HG03135 (cell line): ENCODE results near the gene SKI.

Experiments
- ATAC-seq: cut with Tn5 transposase; IDR thresholded peaks from one replicate; pipeline ENCODE4 v1.9.1; 2021; ENCODE audit warnings: mild to moderate bottlenecking, moderate library complexity; ENCODE audit not compliant: unreplicated experiment

The SKI gene

DNA sequence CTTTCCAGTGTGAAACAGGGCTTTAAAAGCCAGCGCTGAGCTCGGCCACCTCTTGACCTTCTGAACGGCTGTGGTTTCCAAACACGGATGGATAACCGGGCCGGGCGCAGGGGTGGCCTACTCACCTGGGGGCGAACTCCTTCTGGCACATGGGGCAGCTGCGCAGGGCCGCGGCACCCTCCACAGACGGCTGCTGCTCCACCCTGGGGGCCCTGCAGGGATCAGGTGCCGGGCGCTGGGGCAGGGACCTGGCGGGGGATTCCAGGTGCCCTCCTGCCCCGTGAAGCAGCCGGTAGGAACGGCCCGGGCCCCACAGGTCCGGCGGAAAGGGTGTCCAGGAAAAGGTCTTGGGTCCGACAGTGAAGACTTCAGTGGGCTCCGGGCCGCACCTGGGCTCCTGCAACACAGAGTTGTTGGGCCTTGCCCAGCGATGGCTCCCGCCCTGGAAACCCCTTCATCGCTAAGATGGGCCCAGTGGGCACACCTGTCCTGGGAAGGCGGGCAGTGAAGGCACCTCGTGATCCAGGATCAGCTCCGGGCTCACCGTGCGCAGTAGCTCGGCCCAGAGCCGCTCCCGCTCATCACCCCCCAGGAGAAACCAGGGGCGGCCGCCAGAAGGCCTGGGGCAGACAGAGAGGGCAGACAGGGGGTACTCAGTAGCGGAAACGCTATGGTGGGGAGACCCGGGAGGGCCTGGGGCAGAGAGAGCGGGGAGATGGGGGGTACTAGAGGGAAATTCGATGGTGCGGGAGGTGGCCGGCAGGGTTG is 34.4 kb upstream of the SKI start:
- ATAC-seq, result no peak

GRCh38 chr1:2194319-2194897 is 33.7 kb upstream of the SKI start, which contains the start of gene FAAP20:
Gene FAAP20 (minus strand): TSS chr1:2194772. CDS start chr1:2194749, 23 bp downstream.
- ATAC-seq, result peak; percentile 52

DNA sequence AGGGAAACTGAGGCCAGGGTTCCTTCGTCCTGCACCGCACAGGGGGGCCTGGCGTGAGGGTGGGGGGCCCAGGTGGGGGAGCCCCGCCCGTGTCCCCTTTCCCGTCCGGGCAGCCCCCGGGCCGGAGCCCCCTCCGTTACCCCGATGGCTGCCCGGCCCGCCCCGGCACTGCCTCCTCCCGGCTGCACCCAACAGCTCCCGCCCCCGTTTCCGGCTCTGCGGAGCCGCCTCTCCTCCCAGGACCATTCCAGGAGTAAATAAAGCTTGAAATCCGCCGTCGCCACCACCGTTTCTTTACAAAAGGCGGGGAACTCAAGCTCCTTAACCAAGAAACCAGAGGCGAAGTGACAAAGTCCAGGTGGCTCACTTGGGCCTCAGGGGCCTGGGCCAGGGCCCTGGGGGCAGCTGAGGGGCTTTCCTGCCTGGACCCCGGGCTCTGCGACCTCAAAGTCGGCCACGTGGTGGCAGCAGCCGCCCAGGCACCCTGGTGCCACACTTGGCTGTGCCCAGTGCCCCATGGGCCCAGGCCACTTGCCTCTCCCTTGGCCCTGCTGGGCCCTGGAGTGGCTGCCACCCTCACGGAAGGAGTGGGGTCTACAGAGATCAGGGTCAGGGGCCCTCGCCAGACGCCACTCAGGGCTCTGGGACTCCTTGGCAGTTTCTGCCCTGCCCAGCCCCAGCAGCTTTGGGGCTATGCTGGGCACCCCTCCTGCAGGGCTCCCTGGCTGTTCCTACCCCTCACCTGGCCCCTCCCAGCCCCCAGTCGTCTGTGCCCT is 33.0 kb upstream of the SKI start:
- ATAC-seq, result peak; percentile 60

DNA sequence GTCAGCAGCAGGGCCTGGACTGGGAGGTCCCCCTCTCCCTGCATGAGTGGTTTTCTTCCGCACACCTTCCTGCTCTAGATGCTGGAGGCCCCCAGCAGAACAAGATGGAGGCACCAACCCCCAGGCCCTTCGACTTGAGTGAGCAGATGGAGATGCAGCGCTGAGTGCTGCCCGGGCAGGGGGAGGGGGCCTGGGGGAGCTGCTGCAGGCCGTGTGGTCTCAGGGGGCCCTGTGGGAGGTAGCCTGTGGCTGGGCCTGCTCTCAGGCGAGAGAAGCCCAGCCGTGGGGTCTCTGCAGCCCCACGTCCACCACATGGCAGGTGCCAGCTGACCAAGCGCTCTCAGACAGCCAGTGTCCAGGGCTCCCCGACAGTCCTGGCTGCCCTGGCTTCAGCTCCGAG is 32.3 kb upstream of the SKI start:
- no peak for ATAC-seq

- no peak for ATAC-seq
These were observed 31.0 kb upstream of the SKI start for GRCh38 chr1:2196901-2197638.

- ATAC-seq, result no peak
These were observed 30.4 kb upstream of the SKI start for GRCh38 chr1:2197707-2198165.

DNA sequence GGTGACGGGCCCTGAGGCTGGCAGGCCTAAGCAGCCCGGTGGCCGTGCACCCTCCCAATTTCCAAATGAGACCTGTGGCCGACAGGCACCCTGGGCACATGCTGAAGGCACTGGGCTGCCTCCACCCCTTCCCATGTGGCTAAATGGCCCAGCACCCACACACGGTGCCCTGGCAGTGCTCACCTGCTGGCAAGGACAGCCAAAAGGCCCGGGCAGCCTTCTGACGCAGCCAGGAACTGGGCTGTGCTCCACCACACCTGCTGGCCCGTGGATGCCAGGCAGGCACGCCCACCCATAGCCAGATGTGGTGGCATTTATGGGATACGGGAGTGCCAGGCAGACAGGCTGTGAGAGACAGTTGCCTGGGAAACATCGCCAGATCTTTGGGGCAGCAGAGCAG is 29.5 kb upstream of the SKI start:
- ATAC-seq, result no peak

- no peak for ATAC-seq
These were observed 28.9 kb upstream of the SKI start for GRCh38 chr1:2199042-2199810.

DNA sequence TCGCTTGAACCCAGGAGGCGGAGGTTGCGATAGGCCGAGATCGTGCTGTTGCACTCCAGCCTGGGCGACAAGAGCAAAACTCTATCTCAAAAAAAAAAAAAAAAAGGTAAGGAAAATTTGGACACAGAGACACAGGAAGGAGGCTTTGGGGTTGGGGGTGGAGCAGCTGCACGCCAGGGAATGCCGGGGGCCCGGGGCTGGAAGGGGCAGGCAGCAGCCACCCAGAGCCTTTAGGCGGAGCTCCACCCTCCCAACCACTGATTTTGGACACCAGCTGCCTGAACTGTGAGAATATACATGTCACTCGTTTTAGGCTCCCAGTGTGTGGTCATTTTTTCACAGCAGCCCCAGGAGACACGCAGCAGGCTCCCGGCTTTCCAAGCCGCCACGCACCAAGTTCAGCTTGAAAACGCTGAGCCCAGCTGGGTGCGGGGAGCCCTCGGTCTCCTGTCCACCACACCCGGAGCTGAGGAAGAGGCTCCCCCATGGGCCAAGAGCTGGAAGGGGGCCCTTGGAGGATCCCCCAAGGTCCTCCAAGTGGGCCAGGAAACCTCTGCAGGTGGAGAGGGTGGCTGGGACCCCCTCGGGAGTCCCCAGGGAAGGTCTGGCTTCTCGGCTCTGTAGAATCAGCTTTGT is 27.7 kb upstream of the SKI start:
- no peak for ATAC-seq

DNA sequence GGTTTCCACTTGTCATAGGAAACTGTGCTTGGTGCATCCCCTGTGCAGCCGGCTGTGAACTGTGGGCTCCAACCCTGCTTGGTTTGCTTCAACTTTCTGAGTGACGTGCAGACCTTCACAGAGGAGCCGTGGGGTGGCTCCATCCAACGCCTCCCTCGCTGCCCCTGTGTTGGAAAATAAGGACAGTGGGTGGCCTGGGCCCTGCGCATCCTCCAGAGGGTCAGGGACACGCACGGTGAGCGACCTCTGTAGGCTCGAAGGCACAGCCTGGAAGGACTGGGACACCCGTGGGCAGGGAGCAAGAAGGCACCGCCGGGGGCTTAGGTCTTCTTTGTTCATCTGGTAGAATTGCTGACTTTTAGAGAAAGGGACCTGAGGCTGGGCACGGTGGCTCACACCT is 27.1 kb upstream of the SKI start:
- ATAC-seq, result no peak

DNA sequence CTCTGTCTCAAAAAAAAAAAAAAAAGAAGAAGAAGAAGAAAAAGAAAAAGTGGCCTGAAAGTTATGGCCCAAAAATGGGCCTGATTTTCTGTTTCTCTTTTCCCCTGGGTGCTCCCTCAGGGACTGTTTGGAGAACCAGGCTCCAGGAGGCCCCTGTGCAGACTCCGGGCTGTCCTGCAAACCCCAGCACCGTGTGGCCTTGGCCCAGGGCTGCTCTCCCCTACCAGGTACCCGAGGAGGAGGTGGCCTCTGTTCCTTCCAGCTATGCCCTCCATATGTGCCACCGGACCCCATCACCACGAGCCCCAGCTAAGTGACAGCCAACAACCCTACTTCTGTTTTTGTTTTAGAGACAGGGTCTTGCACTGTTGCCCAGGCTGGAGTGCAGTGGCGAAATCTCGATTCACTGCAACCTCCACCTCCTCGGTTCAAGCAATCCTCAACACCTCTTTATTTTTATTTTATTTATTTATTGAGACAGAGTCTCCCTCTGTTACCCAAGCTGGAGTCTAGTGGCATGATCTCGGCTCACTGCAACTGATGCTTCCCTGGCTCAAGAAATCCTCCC is 26.0 kb upstream of the SKI start:
- no peak for ATAC-seq

DNA sequence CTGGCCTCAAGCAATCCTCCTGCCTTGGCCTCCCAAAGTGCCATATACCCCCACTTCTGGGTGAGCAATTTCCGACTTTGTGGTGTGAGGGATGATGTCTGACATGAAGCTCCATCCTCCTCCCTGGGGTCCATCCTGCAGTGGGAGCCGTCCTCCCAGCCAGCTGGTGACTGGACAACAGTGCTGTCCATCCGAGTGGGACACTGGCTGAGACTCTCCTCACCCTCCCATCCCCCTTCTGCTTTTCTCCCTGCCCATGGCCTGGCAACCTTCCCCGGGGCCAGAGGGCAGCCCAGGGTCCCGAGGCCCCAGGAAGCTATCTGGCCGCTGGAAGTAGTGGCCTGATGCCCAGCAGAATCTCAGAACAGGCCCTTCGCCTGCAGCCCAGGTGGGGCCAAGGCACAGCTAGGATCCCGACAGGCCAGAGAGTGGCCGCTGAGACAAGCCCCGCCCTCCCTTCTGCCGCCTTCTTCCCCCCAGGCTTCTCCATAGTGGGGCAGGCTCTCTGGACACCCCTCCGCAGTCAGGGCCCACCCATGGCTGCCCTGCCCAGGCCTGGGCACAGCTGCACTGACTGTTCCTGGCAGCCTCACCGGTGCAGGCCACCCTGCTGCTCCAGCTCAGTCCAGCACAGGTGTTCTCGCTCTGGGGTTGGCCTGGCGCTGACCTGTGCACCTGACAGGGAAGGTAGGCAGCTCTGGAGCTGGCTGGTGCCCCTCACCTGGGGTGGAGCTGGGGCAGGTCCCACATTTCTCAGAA is 25.1 kb upstream of the SKI start:
- no peak for ATAC-seq

DNA sequence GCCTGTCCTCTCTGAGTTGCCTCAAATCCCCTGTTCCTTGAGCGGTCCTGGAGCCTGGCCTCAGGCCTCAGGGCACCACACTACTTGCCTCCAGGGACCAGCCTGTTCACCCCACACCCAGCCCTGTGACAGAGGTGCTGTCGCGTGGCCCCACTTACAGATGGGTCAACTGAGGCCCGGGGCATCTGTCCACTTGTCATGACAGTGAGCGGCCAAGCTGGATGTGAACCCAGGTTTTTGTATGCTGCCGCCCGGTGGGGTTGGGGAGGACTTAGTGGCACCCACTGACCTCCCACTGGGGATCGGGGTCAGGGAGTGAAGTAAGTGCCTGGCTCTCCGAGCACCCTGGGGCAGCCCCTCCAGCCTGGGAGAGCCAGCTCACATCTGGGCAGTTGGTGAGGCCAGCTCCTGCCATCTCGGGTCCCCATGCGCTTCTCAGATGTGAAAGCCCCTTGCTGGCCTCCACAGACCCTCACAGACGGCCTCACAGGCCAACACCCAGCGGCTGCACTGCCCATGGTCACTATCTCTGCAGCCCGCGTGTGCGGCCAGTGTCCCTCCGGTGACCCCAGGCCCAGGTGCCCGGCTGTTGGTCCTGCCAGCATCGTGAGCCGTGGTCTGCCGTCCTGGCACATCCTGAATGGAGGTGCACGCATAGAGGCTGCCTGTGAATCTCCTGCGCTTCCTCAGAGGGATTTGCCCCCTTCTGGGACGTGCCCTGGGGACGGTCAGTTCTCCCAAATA is 24.3 kb upstream of the SKI start:
- ATAC-seq, result no peak

GRCh38 chr1:2204415-2205190 is 23.5 kb upstream of the SKI start:
- ATAC-seq, result peak; percentile 33

DNA sequence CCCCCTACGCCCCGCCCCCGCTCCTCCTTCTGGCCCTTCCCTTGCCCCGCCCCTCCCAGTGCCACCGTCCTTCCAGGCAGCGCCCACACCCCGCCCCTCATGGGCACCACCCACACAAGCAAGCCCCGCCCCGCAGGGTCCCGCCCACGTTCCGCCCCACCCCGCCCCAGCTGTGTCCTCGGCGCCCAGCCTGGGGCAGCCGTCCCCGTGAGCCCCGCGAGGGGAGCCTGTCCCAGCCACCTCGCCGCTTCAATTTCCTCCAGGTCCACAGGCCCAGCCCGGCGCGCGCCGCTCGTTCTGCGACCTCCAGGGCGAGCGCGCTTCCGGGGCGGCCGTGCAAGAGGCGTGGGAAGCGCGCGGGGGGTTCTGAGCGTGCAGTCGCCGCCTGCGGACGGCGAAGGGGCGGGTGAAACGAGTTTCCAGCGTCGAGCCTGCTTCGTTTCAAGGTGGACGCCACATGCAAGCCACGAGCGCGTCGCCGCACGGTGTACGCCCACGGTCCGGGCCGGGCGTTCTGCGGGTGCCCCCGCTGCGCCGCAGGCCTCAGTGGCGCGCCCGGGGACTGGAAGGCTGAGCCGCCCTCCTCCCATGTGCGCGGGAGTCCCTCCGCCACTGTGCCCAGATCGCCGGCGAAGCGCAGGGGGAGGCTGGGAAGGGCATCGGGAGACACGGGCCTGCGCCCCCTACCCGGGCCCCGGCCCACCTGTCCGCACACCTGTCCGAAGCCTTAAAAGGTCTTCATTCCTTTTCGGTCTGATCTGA is 22.7 kb upstream of the SKI start:
- peak; percentile 69 for ATAC-seq

GRCh38 chr1:2206813-2207487 is 21.2 kb upstream of the SKI start:
- no peak for ATAC-seq
